ENCODE data around the gene USP34.
"Not testable (repeated sequence)": the region's sequence is repeated elsewhere in the genome, so short reads cannot be mapped to it uniquely, and the experiment has no call there.

The USP34 gene

GRCh38 chr2:61420991-61421544, 49.8 kb downstream of the USP34 start:
- DNase-seq = no peak

DNA sequence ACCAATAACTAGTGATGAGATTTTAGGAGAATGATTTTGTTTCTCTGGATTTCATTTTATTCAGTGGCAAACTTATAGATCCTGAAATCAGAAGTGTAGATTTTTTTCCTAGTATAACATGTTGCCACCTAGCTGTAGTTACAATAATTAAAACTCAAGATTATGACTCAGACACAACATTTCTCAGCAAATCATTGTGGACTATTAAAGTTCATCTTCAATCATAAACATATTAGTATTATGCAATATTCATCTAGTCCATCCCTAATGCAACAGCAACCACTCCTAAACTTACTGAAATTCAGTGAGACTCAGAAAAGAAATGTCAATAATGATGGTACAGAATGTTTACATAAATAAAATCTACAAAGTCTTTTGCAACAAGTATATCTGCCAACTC, 51.3 kb downstream of the USP34 start:
- no peak for DNase-seq

DNA sequence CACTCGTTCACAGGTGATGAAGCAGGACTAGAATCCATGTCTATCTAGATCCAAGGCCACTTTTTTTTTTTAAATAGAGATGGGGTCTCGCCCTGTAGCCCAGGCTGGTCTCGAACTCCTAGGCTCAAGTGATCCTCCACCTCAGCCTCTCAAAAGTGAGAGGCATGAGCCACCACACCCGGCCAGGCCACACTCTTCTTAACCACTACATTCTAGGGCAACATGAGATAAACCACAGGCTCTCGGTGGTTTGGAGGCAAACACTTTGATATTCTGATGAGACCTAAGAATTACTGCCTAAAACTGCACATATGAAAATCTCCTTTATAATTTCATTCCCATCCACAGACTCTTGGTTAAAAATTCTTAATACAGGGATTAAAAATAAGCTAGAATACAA, 51.8 kb downstream of the USP34 start:
- DNase-seq = no peak

DNA sequence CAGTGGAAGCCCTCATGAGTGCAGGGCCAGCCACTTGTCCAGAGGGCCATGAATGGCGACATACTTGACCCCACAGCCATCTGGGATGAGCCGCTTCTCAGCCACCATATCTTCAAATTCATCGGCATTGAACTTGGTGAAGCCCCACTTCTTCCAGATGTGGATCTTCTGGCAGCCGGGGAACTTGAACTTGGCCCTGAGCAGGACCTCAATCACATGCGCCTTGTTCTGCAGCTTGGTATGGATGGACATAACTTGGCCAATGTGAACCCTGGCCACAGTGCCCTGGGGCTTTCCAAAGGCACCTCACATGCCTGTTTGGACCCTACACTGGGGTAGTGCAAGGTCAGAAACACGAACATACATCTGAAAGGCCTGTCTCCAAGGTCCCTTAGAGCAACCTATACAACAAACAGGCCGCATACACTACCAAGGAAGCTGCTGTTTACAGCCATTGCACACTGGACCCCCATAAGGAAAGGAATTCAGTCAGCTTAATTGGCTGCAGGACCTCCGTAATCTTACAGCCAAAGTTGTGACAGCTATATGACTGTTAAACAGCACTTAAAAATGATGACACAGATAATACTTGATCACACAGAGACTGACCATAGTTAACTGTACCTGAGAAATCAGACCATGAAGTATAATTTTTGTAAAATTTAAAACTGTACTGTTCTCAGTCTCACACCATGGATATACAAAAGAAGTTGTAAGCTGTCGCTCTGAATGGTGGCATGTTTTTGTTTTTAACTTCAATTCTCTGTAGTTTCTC, 53.8 kb downstream of the USP34 start:
- no peak for DNase-seq

- DNase-seq = no peak
These were observed 55.6 kb downstream of the USP34 start for GRCh38 chr2:61415265-61415664.

- DNase-seq = no peak
These were observed 56.2 kb downstream of the USP34 start for GRCh38 chr2:61414674-61415073.

- no peak for DNase-seq
These were observed 59.8 kb downstream of the USP34 start for GRCh38 chr2:61411109-61411508.

- DNase-seq = no peak
These were observed 60.7 kb downstream of the USP34 start for GRCh38 chr2:61410185-61410584.

GRCh38 chr2:61405813-61406212, 65.1 kb downstream of the USP34 start:
- DNase-seq = no peak

DNA sequence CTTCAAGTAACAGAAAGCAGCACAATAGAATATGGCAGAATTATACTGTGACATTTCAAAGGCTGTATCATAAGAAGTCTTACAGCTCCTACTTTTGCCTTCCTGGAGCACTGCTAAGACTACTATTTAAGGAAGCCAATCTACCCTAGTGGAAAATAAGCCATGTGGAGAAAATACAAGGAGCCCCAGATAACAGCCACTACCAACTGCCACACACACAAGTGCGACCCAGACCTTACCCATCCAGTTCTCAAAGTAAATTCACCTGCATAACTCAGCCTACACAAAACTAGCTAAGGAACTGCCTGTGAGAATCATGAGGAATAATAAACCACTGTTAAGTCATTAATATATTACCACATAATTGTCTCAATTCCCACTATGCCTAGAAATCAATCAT, 66.4 kb downstream of the USP34 start:
- no peak for DNase-seq

DNA sequence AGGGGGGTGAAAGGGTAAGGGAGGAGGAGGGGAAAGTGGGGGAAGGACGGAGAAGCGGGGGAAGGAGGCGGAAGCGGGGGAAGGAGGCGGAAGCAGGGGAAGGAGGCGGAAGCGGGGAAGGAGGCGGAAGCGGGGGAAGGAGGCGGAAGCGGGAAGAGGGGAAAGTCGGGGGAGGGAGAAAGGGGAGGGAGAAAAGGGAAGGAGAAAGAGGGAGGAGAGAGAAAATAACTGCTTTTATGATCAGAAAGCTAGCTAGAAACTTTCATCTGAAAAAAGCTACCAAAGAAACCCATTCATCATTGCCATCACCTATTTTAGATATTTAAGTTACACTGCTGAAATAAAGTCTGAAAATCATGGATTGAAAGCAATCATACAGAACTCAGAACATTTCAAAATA, 72.5 kb downstream of the USP34 start:
- DNase-seq = no peak

GRCh38 chr2:61396005-61396404, 74.9 kb downstream of the USP34 start:
- no peak for DNase-seq

DNA sequence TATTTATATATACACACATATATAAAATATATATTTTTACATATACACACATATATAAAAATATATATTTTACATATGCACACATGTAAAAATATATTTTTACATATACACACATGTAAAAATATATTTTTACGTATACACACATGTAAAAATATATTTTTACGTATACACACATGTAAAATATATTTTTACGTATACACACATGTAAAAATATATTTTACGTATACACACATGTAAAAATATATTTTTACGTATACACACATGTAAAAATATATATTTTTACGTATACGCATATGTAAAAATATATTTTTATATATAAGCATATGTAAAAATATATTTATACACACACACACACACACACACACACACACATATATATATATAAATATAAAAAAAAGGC, 83.3 kb downstream of the USP34 start:
- DNase-seq = not testable (repeated sequence)

DNA sequence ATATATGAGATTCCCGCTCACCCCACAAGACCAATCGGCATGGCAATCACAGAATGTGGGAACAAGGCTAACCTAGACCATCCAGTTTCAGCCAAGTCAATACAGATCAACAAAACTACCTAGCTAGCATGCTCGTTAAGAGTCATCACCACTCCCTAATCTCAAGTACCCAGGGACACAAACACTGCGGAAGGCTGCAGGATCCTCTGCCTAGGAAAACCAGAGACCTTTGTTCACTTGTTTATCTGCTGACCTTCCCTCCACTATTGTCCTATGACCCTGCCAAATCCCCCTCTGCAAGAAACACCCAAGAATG, 90.0 kb downstream of the USP34 start:
- DNase-seq = not testable (repeated sequence)

DNA sequence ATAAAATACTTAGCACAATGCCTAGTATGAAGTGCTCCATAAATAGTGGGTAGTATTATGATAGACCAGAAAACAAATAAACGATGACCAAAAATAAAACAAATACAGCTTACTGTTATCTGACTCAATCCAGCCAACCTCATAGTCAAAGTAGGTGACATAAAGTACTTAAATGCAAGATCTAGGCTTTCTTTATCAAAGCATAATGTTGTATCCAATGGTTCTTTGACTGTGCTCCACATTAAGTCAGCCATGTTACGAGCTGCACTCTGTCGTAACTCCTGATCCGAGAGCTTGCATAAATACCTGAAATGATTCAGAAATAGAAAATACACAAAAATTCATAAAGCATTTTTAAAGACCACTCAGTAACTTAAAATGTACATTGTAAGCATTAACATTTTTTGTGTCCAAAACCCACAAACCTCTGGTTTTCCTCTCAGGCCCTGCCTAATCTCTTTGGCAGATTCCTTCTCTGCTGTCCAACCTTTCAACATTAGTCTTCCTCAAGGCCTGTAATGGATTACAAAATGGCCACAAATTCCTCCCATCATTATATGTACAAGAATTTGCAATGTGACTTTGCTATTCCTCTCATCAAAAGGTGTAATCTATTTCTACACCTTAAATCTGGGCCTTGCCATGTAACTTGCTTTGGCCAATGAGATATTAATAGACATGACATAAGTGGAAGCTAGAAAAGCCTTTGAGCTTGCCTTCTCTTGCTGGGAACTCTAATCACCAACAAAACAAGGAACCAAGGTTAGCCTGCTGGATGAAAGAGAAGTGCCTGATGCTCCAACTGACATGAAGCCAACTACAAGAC, 90.6 kb downstream of the USP34 start:
- no peak for DNase-seq

GRCh38 chr2:61379521-61379920, 91.4 kb downstream of the USP34 start:
- DNase-seq = no peak

DNA sequence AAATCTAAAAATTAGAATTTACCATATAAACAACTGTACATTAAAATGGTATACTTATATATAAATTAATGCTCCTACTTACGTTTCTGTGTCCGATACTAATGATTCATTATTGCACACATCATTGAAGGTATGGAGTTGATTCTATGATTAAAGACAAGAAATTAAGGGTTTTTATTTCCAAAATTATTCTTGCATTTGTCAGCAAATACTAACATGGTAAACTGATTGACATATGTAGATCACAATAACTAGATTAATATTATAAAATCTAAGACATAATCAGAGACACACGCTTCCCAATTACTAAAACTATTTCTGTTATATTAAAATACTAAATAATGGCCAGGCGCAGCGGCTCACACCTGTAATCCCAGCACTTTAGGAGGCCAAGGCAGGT, 92.6 kb downstream of the USP34 start:
- no peak for DNase-seq

DNA sequence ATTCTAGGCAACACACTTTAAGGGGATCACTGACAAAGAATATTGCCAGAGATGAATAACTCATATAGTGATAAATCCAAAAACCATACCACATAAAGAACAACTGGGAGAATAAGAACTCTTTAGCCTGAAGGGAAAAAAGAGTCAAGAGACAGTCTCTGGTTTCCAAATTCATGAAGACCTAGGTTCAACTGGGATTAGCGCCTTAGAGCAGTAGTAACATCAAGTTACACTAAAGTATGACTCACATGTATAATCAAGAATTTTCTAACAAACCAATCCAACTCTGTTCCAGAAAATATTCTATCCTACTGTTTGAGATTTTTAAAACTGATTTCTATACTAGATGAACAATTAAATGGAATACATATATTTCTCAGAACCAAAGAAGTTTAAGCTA, 93.8 kb downstream of the USP34 start:
- DNase-seq = no peak

DNA sequence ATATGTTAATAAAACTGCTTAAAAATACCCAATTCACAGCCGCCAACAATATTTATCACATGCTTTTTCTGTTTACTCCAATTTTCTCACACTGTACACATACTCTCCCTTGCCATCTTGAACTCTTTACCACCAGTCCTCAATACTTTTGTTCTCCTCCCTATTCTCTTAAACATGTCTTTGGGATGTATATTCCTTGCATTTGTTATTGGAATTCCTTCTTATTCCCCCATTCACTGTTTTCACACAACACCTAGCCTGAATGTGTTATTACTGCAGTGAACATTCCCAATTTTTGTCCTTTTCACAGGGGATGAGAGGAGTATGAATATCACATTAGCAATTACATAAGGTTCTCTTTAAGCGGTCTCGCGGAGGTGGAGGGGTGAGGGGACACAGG, 94.7 kb downstream of the USP34 start:
- no peak for DNase-seq

- DNase-seq = no peak
These were observed 99.9 kb downstream of the USP34 start for GRCh38 chr2:61371027-61371426.

- no peak for DNase-seq
These were observed 101.9 kb downstream of the USP34 start for GRCh38 chr2:61368687-61369665.

DNA sequence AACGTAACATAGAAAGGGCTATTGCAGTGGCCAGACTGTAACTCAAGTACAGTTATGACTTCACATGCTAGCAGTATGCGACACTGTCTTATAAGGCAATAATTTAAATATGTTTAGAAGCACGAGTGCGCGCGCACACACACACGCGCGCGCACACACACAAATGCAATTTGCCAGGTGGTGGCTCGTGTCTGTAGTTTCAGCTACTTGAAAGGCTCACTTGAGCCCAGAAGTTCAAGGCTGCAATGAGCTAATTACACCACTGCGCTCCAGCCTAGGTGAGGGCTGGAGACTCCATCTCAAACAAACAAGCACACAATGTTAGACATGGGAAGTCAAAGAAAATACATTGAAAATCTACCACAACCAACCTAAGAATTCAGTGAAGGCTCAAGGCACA, 103.7 kb downstream of the USP34 start:
- DNase-seq = no peak

DNA sequence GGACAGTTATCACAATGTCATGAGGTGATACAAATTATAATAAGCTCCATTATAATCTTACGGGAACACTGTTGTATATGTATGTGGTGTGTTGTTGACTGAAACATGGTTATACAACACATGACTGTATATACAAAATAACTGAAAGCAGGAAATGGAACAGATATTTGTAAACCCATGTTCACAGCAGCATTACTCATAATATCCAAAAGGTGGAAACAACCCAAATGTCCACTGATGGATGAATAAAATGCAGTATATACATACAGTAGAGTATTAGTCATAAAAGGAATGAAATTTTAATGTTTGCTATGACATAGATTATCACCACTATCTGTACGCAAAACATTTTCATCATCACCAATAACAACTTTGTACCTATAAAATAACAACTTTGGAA, 107.3 kb downstream of the USP34 start:
- DNase-seq = no peak

Data from SIG-M5 (cell line).